GM23338 (cell line): Measurements from ENCODE around the gene GPD1L.

Source experiments
- EZH2 ChIP-seq: fragments of 200-600 bp; sonication (generic); IDR thresholded peaks from one replicate; pipeline ENCODE4 v1.8.0; 2017; ENCODE audit warnings: antibody characterized with exemption, mild to moderate bottlenecking, low read depth; ENCODE audit not compliant: unreplicated experiment
- POLR2AphosphoS5 ChIP-seq: IDR thresholded peaks from 2 replicates; pipeline ENCODE4 v1.6.1; 2016; ENCODE audit warnings: antibody characterized with exemption, low read depth
- TF ChIP-seq, protein P1 (sequence below), 2 experiments: fragments of 200-600 bp in 1 of 2; sonication (generic) in 1 of 2; conservative IDR thresholded peaks; 2 replicates each; pipeline versions ENCODE4 v1.5.1 to v1.6.1; 2016 to 2017; ENCODE audit warnings: antibody characterized with exemption in 2 of 2, low read depth in 2 of 2, mild to moderate bottlenecking in 2 of 2, moderate library complexity in 1 of 2

DNA sequence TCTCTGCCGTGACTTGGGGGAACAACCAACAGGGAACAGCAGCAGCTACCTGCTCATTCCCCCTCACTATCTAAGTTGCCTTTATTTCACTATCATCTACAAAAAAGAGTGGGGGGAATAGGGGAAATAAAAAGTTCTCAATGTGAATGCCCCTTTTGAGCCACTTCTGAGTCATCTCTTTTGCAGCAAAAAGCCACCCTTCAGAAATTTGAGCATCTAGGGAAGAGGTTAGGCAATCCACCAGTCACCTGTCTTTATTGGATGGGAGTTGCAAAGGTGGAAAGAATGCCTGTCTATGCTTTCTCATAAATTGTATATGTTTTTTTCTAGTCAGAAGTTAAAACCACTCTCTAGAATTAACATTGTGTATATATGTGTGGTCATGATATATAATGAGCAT lies 41.1 kb downstream of the GPD1L start:
- TF ChIP-seq, protein P1, sequence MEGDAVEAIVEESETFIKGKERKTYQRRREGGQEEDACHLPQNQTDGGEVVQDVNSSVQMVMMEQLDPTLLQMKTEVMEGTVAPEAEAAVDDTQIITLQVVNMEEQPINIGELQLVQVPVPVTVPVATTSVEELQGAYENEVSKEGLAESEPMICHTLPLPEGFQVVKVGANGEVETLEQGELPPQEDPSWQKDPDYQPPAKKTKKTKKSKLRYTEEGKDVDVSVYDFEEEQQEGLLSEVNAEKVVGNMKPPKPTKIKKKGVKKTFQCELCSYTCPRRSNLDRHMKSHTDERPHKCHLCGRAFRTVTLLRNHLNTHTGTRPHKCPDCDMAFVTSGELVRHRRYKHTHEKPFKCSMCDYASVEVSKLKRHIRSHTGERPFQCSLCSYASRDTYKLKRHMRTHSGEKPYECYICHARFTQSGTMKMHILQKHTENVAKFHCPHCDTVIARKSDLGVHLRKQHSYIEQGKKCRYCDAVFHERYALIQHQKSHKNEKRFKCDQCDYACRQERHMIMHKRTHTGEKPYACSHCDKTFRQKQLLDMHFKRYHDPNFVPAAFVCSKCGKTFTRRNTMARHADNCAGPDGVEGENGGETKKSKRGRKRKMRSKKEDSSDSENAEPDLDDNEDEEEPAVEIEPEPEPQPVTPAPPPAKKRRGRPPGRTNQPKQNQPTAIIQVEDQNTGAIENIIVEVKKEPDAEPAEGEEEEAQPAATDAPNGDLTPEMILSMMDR (conservative IDR thresholded peaks at IDR 0.05; ENCODE audit: low read depth in 2 of 2) = no peak
- TF ChIP-seq EZH2 (no peak), POLR2AphosphoS5 (no peak)
